Heart left ventricle (tissue), 13 donors: ENCODE data around the gene SLC25A21.
"Not testable (repeated sequence)": the region's sequence is repeated elsewhere in the genome, so short reads cannot be mapped to it uniquely, and the experiment has no call there.

ENCODE experiments used
- CTCF ChIP-seq, 12 donors: fragments of 200-600 bp; sonication (generic) in 4 of 12; IDR thresholded peaks; one replicate each; pipeline versions ENCODE4 v1.5.0 to v1.8.0; 2018 to 2022; ENCODE audit warnings: antibody characterized with exemption in 12 of 12, mild to moderate bottlenecking in 5 of 12
- POLR2A ChIP-seq, 2 donors: fragments of 450-650 bp; IDR thresholded peaks; one replicate each; pipeline ENCODE4 v1.6.1; 2017; ENCODE audit warnings: antibody characterized with exemption in 2 of 2, mild to moderate bottlenecking in 2 of 2, moderate library complexity in 2 of 2
- donor health status: ischemic (EF 13 %, LVEDD 7.1; RV severe dilation, severe dysfunction).
- donor health status: DM: no; HTN: yes; CAD: no.
- donor health status: DM: no; HTN: no; CAD: no.
- donor health status: ischemic (EF 25% LVEDD 6.9; RV normal size, moderate dysfunction).
- donor health status: ischemic (EF 25% LVEDD 5.7; RV mildly dilated, moderate dysfunction).
- donor health status: ischemic (EF 35%, LVEDD 5.7; RV mildly dilated, moderate dysfunction).
- donor health status: nonischemic (EF 11% LVEDD 7.7; RV severe dilation, severe dysfunction).
- donor health status: DM: yes; HTN: yes; CAD: no.
- donor health status: PGD.
- donor health status: ischemic (EF 29% LVEDD 5.4; RV normal size, mild dysfunction).
- donor health status: nonischemic (EF 23%, LVEDD 6.1; RV moderate dilation, normal function).

GRCh38 chr14:36896300-36896699 is 276.1 kb downstream of the SLC25A21 start:
- not testable (repeated sequence) for TF ChIP-seq CTCF, POLR2A (IDR thresholded peaks at IDR 0.05)
